T follicular helper cell (primary cell): ENCODE results near the gene C6orf15.

Experiments used
- DNase-seq: peaks from one replicate; pipeline ENCODE4 v3.0.0-alpha.2; 2020; ENCODE audit warnings: low read depth

The C6orf15 gene

GRCh38 chr6:31107052-31107451, 5.3 kb downstream of the C6orf15 start:
- DNase-seq, result no peak

DNA sequence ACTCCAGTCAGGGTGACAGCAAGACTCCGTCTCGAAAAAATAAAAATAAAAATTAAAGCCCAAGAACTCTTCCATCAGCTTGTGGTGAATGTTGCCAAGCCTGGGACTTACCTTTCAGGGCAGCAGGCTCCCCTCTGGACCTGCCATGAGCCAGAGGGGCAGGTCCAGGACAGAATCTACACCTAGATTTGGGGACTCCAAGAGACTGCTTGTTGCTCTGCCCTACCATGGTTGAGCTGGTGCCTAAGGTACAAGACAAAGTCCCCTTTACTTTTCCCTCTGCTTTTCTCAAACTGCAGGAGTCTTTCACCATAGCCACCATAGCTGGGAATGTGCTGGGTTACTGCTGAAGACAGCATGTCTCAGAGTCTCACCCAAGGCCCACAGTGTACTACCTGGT, 9.2 kb downstream of the C6orf15 start:
- no peak for DNase-seq

GRCh38 chr6:31098449-31098938, 13.9 kb downstream of the C6orf15 start:
- no peak for DNase-seq

DNA sequence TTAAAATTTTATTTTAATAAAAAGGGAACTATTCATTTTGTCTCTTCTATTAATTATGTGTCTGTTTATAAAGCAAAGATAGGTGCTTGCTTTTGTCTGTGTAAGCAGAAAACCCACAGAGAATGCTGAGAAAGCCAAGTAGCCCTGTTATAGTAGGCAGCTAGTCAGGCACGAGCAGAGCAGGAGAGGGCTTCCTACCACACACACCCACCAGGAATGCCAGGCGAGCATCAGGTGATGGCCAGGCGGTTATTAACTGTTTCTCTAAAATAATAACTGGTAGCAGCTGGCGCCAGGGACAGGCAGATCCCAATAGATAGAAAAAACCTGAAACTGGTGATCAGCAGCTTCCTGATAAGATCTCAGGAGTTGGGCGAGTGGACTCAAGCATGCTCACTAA, 15.7 kb downstream of the C6orf15 start:
- no peak for DNase-seq

DNA sequence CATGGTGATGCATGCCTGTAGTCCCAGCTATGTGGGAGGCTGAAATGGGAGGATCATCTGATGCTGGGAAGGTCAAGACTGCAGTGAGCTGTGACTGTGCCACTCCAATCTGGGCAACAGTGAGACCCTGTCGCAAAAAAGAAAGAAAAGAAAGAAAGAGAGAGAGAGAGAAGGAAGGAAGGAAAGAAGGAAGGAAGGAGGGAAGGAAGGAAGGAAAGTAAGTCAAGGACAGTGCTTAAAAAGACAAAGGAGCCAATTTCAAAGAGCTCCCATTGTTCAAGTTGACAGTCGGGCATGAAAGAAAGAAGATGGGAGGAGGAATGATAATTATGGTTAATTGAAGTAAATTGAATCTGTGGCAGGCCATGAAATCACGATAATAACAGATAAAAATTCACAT, 16.2 kb downstream of the C6orf15 start:
- DNase-seq, result no peak

- peak; percentile 10 for DNase-seq
These were observed 17.9 kb downstream of the C6orf15 start for GRCh38 chr6:31094389-31094881.

GRCh38 chr6:31092769-31093505, 19.4 kb downstream of the C6orf15 start:
- DNase-seq, result no peak

DNA sequence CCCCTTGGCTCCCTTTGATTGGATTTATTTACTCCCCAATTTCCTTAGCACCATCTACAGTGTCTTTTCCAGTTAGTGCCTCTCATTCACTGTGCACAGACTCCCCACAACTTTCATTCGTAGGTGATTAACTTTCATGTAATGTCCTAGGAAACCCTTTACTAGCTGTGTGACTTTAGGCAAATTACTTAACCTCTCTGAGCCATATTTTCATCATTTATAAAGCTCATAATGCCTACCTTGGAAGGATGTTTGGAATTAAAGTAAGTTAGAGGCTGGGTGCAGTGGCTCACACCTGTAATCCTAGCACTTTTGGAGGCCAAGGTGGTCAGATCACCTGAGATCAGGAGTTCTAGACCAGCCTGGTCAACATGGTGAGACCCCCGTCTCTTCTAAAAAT, 20.1 kb downstream of the C6orf15 start:
- DNase-seq, result no peak

DNA sequence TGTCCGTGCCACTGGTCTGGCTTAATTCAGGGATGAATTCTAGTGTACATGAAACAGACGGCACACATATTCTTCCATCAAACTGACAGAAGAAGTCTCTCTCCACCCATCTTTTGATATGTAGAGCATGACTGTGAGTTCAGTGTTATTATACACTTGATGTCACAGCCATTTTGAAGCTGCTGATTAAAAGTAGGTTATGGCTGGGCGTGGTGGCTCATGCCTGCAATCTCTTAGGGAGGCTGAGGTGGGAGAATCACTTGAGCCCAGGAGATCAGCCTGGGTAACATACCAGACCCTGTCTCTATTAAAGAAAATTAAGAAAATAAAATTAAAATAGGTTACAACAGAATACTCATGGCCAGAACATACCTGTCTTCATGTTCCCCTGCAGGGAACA, 20.7 kb downstream of the C6orf15 start:
- no peak for DNase-seq

DNA sequence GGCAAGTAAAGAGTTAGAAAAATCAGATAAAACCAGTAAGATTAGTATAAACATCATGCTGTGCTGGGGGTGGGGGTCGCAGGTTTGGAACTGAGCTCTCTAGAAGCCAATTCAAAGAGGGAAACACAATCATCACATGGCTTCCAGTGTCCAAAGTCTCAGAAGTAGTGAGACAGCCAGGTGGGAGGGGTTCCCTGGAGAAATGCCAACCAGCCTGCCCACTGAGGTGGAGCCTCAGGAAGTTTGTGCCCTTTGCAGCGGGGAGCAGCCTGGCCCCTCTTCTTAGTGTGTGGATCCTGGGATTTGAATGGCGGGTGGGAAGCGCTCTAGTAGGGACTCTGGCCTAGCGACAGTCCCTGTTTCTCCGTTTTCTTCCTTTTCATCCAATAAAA, 21.4 kb downstream of the C6orf15 start:
- no peak for DNase-seq

DNA sequence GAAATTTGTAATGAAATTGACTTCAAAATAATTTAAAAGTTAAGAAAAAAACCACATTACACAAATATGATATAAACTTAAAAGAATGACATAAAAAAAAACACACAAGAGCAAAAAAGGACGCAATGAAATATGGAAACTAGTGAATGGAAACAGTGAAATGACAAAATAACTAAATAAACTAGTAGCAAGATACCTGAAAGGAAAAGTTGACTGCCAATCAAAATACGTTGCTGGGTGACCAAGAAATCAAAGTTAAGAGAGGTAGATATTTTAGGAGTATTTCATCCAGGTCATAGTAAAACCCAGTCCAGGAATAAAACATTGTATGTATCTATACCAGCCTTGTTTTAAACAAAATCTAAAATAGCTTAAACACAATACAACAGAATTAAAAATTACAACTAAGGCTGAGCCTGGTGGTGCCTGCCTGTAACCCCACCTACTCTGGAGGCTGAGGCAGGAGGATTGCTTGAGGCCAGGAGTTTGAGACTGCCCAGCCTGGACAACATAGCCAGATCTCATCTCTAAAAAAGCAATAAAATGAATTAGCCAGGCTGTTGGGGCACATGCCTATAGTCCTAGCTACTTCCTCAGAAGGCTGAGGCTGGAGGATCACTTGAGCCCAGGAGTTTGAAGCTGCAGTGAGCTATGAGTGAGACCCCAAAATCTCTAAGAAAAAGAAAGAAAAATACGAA, 22.0 kb downstream of the C6orf15 start:
- DNase-seq, result no peak

DNA sequence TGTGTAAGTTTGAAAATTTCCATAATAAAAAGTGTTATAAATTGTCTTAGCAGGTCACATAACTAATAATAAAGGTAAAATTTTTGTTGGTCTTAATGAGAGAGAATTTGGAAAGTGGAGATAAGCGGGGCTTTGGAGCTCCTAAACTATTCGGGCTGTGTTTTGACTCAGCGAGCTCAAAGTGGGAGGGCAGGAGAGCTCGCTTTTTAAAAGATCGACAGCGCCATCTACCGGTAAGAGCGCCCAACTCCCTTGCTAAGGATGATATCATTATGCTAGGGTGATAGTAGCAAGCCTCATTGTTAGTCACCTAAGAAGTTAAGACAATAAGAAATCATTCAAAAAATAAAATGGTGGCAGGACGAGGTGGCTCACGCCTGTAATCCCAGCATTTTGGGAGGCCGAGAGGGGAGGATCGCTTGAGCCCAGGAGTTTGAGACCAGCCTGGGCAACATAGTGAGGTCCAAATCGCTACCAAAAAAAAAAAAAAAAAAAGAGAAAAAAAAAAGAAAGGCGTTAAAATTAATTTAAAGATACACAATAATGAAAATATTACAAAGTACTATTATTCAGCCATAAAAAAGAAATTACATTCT, 24.8 kb downstream of the C6orf15 start:
- peak; percentile 87 for DNase-seq

DNA sequence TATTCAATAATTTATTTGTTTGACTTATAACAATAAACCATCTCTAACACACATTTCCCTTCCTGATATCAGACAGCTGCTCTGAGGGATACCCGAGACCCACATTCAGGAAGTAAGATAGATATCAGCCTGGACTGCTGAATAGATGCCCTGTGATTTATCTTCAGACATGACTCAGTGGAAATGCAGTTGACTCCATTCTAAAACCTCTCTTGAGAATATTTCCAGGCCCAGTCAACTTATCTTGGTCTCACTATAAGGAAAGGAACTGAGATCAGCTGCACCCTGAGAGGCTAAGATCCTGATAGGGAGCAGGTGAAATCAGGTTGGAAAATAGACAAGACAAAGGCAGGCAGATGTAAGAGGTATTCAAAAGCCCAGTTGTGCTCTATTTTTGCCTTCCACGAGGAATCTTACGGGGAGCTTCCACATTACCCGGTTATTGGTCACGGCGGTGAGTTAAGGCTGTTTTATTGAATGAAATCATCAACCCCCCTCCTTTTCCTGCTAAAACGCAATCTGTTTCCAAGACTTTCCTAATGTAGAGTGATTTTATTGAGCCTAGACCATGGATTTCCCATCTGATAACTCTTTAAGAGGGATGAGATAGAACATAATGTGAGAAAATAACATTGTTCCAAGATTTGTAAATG, 25.5 kb downstream of the C6orf15 start:
- no peak for DNase-seq

- peak; percentile 14 for DNase-seq
These were observed 28.5 kb downstream of the C6orf15 start for GRCh38 chr6:31083742-31084354.

- no peak for DNase-seq
These were observed 30.5 kb downstream of the C6orf15 start for GRCh38 chr6:31081872-31082271.

- peak; percentile 60 for DNase-seq
These were observed 32.6 kb downstream of the C6orf15 start for GRCh38 chr6:31079656-31080261.

- DNase-seq, result no peak
These were observed 35.8 kb downstream of the C6orf15 start for GRCh38 chr6:31076611-31077010.

DNA sequence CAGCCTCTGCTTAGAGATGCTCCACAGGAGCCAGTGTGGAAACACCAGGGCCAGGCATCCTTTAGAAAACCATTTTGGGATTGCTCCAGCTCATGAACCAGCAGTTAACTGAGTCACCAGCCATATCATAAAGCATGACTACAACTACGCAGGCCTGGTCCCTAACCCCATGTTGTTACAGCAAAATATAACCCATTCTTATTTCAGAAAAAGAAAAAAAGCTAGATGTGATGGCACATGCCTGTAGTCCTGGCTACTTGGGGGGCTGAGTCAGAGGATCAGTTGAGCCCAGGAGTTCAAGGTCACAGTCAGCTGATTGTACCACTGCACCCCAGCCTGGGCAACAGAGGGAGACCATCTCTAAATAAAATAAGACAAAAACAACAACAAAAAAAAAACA, 36.8 kb downstream of the C6orf15 start:
- no peak for DNase-seq

GRCh38 chr6:31074401-31074800, 38.0 kb downstream of the C6orf15 start:
- no peak for DNase-seq

- DNase-seq, result no peak
These were observed 41.6 kb downstream of the C6orf15 start for GRCh38 chr6:31070711-31071197.

GRCh38 chr6:31068669-31069340, 43.6 kb downstream of the C6orf15 start:
- peak; percentile 61 for DNase-seq
